ENCODE measurements around the gene PILRB.
"Not testable (repeated sequence)": the region's sequence is repeated elsewhere in the genome, so short reads cannot be mapped to it uniquely, and the experiment has no call there.

The PILRB gene

DNA sequence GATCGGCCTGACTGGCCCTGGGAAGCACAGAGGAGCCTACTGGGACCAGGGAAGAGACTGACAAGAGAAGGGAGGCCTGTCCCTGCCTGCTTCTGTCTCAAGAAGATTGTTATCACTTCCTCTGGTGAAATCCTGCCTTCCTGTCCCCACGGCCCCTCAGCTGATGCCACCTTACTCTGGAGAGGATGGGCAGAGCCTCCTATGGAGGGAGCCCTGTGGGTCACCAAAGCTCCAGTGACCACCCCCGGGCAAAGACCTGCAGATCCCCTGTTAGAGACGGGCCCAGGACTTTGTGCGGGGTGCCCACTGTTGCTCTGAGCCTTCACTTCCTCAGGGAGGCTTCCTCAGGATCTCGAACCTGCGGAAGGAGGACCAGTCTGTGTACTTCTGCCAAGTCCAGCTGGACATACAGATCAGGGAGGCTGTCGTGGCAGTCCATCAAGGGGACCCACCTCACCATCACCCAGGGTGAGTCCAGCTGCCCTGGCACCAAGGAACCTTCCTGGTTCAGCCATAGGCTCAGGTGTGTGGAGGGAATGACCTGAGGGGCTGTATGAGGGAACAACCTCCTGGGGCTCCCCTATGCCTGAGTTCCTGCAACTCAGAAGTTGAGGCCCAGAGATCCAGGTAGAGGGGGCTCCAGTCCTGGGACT, 1.4 kb upstream of the PILRB start:
- DNase-seq = no peak

DNA sequence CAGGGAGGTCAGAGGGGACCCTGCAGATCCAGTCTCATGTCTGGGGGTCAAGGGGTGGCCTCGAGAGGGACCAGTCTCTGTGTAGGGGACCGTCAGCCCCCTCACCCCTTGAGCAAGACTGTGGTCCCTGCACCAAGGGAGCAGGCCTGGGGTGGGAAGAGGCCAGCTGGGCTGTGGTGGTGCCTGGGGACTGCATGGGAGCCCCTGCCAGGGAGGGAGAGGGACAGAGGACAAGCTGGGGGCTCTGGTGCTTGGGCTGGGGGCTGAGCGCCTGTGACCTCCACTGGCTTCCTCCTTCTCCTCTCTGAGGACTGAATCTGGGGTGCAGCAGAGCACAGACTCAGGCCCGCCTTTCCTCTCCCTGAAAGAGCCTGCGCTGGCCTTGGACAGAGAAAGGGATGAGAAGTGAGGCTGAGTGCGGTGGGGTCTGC, 771 bp upstream of the PILRB start:
- no peak for DNase-seq

DNA sequence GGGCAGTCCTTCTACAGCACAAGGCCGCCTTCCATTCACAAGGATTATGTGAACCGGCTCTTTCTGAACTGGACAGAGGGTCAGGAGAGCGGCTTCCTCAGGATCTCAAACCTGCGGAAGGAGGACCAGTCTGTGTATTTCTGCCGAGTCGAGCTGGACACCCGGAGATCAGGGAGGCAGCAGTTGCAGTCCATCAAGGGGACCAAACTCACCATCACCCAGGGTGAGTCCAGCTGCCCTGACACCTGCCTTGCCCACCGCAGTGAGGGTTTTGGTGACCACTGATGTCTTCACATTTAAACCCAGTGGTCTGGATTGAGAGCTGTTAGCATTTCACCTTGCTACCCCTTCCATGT, 918 bp downstream of the PILRB start:
- no peak for DNase-seq

DNA sequence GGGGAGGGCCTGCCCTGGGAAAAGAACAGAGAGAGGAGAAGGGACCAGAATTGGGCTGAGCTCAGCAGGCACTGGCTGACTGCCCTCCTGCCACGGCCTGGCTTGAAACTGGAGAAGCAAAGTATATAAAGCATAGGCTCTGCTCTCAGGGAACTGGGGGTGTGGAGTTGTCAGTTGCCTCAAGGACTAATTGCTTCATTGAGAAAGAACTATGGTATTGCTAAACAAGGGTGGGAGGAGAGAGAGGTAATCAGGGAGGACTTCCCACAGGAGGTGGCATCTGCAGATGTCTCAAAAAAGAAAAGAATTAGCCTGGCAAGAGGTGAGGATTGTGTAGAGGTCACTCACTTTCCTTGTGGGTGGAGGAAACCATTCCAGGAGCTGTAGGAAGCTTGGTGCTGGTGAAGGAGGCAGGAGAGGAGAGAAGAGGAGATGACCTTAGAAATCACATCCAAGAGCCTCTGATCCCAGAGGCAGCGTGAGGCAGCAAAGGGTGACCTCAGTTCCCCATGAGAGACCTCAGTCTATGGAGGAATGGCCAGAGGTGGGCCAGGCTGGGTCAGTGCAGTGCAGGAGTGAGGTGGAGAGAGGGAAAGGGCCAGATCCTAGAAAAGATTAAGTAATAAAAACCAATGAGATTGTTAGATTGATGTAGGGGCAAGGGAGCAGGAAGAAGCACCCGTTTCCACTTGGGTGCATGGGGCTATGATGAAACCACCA, 2.4 kb downstream of the PILRB start:
- no peak for DNase-seq

DNA sequence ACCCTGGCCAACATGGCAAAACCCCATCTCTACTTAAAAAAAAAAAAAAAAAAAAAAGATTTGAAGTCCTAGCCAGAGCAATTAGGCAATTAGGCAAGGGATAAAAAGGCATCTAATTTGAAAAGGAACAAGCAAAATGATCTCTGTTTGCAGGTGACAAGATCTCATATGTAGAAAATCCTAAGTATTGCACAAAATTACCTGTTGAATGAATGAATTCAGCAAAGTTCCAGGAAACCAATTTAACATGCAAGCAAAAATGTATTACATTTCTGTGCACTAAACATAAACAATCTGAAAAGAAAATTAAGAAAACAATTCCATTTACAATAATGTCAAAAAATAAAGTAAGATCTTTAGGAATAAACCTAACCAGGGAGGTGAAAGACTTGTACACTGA, 5.2 kb downstream of the PILRB start:
- DNase-seq = no peak

DNA sequence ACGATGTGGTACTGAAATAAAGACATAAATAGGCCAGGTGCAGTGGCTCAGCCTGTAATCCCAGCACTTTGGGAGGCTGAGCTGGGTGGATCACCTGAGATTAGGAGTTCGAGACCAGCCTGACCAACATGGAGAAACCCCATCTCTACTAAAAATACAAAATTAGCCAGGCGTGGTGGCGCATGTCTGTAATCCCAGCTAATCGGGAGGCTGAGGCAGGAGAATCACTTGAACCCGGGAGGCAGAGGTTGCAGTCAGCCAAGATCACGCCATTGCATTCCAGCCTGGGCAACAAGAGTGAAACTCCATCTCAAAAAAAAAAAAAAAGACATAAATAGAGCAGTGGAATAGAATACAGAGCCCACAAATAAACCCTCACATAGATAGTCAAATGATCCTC, 5.9 kb downstream of the PILRB start:
- DNase-seq = not testable (repeated sequence)

DNA sequence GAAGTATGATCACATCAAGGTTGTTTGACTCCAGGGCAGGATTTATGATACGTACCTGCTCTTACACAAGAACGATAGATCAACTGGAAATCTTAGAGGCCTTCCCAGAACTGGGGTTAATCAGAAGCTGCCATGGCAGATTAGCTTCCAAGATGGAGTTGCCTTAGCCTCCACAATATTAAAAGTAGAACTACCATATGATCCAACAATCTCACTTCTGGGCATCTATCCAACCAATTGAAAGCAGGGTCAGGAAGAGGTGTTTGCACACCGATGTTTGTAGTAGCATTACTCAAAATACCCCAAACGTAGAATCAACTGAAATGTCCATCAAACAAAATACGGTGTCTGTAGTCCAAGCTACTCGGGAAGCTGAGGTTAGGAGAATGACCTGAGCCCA, 6.6 kb downstream of the PILRB start:
- no peak for DNase-seq

DNA sequence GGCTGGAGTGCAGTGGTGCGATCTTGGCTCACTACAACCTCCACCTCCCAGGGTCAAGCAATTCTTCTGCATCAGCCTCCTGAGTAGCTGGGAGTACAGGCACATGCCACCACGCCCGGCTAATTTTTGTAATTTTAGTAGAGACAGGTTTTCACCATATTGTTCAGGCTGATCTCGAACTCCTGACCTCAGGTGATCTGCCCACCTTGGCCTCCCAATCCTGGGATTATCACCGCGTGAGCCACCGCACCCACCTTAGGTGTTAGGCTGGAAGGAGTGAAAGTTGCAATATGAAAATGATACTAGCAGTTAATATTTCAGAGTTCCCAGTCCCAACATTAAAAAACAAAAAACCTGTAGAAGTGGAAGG, 8.1 kb downstream of the PILRB start:
- not testable (repeated sequence) for DNase-seq

DNA sequence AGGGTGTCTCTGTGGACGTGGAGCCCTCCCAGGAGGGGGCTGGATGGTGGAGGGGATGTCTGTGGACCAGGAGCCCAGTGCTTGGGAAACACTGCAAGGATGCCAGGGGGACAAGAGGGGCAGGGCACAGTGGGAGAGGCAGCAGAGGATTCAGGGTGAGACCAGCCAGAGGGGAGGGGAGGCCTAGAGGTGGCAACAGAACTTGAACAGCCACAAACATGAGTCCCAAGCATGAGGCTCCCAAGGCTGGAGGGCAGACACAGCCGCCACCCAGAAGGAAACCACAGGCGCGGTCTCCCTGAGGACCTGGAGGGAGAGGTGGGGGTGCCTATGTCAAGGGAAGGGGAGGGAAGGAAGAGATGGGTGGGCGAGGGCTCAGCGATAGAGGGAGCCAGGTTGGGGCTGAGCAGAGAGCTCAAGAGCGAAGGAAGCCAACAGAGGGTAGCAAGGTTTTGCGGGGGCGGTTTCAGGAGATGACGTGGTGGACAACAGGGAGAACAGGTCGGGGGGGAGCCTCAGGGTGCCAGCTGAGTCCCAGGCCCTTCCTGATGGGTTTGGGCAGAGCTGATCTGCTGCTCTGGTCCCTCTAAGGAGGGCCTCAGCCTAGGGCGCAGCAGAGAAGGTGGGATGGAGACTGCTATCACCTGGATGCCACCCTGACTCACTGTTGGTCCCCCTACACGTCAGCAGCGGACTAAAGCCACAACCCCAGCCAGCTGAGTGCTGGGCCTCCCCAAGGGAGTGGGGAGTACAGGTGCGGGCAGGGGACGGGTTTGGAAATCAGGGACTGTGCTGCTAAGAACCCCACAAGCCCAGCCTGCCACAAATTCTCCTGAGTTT, 8.7 kb downstream of the PILRB start:
- no peak for DNase-seq

DNA sequence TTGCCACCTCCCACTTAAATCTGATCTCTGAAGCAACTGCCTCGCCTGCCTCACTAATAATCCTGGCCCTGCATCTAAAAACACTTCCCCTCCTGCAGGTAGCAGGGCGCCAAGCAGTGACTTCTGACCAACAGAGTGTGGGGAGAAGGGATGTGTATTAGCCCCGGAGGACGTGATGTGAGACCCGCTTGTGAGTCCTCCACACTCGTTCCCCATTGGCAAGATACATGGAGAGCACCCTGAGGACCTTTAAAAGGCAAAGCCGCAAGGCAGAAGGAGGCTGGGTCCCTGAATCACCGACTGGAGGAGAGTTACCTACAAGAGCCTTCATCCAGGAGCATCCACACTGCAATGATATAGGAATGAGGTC, 9.3 kb downstream of the PILRB start:
- no peak for DNase-seq

DNA sequence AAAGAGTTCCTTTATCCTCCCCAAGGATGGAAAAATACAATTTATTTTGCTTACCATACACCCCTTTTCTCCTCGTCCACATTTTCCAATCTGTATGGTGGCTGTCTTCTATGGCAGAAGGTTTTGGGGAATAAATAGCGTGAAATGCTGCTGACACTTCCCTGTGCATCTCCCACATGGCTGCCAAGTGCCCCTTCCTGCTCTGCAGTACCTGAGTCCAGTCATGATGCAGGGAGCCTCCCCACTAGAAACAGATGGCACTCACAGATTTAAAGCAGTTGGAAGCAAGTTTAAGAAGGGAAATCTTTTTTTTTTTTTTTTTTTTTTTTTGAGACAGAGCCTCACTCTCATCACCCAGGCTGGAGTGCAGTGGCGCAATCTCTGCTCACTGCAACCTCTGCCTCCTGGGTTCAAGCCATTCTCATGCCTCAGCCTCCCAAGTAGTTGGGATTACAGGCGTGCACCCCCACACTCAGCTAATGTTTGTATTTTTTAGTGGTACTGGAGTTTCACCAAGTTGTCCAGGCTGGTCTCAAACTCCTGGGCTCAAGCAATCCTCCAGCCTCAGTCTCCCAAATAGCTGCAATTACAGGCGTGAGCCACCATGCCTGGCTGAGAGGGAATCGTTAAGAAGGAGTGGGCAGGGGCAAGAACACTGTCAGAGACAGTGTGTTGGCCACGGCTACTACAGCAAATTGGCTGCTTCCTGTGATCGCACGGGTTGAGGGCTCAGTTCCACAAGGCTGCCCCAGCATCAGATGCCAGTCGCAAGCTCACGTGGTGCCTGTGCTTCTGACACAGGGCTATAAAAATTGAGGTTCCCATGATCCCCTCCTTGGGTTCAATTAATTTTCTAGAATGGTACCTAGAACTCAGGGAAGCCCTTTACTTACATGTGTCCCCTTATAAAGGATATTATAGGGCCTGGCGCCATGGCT, 10.0 kb downstream of the PILRB start:
- no peak for DNase-seq

DNA sequence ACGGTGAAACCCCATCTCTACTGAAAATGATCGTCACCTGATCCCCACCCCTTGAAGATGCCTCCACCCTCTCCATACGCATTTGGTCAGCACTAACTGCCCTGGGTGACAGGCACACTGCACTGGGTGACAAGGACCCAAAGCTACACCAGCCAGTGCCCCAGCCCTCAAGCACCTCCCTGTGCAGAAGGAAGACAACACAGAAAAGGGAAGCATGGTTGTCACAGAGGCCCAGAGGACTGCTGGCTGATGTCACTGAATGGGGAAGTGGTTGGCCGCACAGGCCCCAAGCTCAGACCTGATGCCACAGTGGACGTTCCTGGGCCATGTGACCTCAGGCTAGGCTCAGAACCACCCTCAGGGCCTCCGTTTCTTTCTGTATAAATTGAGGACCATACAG, 11.2 kb downstream of the PILRB start:
- DNase-seq = no peak

DNA sequence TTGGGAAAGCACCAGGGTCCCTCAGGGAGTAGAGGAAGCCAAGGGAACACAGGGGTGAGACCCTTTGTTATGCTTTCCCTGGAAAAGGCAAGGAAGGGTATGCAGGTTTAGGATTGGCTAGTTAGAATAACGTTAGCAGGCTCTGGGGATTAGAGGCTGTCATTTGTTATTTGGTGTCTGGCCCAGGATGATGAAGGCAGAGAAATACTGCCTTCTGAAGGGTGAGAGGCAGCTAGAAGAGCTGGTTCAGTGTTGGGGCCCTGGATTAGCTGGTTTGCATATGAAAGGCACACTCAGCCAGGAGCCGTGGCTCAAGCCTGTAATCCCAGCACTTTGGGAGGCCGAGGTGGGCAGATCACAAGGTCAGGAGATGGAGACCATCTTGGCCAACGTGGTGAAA, 12.4 kb downstream of the PILRB start:
- DNase-seq = no peak

DNA sequence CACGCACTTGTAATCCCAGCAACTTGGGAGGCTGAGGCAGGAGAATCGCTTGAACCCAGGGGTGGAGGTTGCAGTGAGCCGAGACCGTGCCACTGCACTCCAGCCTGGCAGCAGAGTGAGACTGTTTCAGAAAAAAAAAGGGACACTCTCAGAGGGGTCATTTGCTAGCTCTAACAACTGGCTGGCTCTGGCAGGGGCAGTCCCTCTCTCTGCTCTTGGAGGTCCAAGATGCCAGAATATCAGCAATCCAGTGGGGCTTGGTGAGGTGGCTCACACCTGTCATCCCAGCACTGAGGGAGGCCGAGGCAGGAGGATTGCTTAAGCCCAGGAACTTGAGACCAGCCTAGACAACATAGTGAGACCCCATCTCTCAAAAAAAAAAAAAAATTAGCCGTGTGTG, 12.8 kb downstream of the PILRB start:
- no peak for DNase-seq

DNA sequence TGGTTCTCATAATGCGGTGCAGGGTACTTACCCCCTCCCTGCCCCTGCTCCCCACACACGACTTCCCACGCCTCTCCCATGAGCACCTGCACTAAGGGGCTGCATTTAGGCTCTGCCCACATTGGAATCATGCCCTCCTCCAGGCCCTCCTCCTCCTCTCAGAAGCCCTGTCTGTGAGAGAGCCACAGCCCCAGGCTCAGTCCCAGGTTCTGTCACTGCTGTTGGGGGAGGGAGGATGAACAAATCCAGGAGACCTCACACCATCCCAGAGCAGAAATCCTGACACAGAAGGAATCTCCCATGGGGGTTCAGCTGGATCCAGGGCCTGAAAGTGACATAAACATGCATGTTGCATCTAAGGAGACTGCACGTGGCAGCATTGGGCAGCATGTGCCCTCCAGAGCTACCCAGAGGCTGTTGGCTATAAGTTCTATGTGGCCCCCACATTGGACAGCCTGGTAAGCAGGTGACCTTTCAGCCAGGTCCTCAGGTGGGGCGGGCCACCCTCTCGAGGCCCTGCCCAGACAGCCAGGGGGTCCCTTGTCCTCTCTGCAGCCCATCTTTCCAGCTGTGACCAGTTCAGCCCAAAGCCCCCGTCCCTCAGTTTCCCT, 13.7 kb downstream of the PILRB start:
- DNase-seq = no peak

DNA sequence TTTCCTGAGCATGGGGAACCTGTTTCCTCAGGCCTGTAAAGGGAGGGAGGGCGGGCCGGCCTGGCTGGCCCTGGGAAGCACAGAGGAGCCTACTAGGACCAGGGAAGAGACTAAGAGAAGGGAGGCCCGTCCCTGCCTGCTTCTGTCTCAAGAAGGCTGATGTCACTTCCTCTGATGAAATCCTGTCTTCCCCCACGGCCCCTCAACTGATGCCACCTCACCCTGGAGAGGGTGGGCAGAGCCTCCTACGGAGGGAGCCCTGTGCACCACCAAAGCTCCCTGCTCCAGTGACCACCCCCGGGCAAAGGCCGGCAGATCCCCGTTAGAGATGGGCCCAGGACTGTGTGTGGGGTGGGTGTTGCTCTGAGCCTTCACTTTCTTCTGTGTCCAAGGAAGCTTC, 14.3 kb downstream of the PILRB start:
- no peak for DNase-seq

DNA sequence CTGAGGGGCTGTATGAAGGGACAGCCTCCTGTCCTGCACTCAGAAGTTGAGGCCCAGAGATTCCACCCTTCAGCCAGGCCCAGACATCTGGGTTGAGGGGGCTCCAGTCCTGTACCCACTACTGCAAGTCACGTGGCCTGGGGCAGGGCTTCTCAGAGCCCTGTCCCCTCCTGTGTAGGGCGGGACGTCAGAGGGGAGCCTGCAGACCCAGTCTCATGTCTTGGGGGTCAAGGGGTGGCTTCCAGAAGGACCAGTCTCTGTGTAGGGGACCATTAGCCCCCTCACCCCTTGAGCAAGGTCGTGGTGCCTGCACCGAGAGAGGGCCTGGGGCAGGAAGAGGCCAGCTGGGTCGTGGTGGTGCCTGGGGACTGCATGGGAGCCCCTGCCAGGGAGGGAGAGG, 14.8 kb downstream of the PILRB start:
- no peak for DNase-seq

DNA sequence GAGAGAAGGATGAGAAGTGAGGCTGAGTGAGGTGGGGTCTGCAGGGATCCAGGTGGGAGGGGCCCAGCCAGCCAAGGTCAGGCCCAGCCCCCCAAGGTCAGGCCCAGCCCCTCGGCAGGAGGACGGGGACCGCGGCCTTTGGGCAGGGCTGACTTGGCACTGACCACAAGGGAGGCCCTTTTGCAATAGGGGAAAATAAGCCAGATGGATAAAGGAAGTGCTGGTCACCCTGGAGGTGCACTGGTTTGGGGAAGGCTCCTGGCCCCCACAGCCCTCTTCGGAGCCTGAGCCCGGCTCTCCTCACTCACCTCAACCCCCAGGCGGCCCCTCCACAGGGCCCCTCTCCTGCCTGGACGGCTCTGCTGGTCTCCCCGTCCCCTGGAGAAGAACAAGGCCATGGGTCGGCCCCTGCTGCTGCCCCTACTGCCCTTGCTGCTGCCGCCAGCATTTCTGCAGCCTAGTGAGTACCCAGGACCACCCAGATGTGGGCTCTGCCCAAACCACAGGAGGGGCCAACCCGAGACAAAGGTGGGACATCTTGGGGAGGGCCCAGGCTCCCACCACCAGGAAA, 15.4 kb downstream of the PILRB start, which contains the start of gene PILRA:
TSS of gene PILRA (plus strand) at position 227 of the 571 bp plus-strand sequence. CDS start at position 397, 170 bp downstream.
- DNase-seq = no peak

DNA sequence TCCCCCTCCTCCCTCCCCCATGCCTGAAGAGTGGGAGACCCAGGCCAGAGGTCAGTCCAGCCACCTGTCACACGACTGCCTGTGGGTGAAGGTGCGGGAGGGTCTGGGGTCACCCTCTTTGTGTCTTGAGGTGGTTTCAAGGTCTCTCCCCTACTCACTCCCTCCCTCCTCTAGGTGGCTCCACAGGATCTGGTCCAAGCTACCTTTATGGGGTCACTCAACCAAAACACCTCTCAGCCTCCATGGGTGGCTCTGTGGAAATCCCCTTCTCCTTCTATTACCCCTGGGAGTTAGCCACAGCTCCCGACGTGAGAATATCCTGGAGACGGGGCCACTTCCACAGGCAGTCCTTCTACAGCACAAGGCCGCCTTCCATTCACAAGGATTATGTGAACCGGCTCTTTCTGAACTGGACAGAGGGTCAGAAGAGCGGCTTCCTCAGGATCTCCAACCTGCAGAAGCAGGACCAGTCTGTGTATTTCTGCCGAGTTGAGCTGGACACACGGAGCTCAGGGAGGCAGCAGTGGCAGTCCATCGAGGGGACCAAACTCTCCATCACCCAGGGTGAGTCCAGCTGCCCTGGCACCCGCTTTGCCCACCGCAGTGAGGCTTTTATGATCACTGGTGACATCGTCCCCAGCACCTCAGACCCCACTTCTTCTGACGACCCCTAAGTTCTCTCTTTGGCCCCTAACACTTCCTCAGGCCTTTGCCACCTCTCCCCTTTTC, 16.1 kb downstream of the PILRB start:
- DNase-seq = not testable (repeated sequence)

DNA sequence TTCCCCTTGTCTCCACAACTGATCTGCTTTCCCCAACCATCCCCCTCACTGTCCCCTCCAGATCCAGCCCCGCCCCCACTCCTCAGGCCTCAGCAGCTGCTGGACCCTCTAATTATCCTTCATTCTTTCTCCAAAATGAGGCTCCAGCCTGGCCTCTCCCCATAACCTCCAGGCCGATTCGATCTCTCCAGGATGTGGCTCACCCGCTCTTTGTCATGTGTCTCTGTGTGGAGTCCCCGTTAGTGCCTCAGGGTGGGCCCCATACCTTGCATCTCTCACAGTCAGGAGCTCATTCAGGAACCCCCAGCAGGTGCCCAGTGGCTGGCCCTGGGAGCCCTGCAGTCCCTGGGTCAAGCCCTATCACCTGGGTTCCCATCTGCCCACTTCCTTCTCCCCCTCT, 16.7 kb downstream of the PILRB start:
- DNase-seq = no peak

DNA sequence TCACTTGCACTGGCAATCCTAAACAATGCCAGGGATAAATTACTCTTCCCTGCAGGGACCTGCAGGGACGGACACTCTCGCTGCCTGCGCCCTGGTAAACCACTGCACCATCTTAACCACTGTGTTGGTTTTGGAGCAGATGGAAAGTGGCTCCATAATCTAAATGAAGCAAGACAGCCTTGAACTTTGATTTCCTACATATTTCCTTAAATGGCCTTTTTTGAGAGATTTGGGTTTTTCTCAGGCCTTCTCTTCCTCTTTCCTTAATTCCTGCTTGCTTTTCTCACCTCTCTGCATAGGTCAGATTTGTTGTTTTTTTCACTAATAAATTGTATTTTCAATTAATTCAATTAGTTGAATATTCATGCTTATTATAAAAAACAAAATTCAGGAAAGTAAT, 18.1 kb downstream of the PILRB start:
- no peak for DNase-seq

All from stimulated activated CD4-positive, alpha-beta T cell treated with anti-CD3 and anti-CD28 coated beads, Interleukin-12 subunit alpha, Interleukin-12 subunit beta, amount 100 ng/mL, for 4 hours (primary cell).